OCI-LY1 (cell line): ENCODE data around the gene RBM10.

Experiments
- CTCF ChIP-seq: fragments of 200-600 bp; sonication (generic), shearing (Covaris generic); IDR thresholded peaks from 2 replicates; pipeline ENCODE4 v1.5.1; 2017; ENCODE audit warnings: mild to moderate bottlenecking, antibody characterized with exemption, low read length, moderate library complexity, mixed read lengths
- EZH2 ChIP-seq: fragments of 200-600 bp; sonication (generic), shearing (Covaris generic); IDR thresholded peaks from 2 replicates; pipeline ENCODE4 v1.8.0; 2017; ENCODE audit warnings: borderline replicate concordance, mixed run types, mild to moderate bottlenecking, antibody characterized with exemption, low read length, moderate library complexity, mixed read lengths

GRCh38 chrX:47226531-47227333 lies 81.7 kb downstream of the RBM10 start:
- TF ChIP-seq CTCF (no peak), EZH2 (no peak)
